ENCODE measurements around the gene PSMA7. TPM values are rescaled to one million over a fixed set of nuclear protein-coding genes. Genes with fewer than 3 reads are reported as not detected.

Gene PSMA7
- total RNA-seq, 1 experiment from 2014 or later, result 514 TPM

DNA sequence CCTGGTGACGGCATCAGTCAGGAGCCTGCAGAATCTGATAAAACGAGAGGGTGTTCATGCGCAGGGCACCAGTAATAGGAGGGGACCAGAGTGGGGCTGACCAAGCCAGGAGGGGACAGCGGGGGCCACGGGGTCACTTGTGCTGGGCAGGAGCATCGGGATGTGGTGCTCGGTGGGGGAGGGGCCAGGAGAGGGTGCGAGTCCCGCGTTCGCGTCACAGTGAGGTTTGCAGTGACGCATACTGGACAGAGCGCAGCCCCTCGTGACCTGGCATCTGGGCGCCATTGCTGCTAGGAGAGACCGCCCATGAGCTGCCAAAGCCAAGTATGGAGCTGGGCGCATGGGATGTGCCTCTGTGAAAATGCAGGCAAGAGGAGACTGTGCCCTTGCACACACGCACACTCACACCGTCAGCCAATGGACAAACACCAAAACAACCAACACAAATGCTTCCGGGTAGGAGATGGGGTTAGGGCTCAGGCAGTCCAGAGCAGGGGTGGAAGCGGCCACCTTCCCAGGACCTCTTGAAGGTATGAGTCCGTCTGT lies 25.8 kb upstream of the PSMA7 start:
- TF ChIP-seq CTCF (IDR thresholded peaks at IDR 0.05; ENCODE audit: unreplicated experiment), result no peak
- Mint-ChIP-seq H3K27ac (ENCODE audit: unreplicated experiment) (no peak overlapping the region), H3K36me3 (ENCODE audit: insufficient read depth, unreplicated experiment) (peaks cover 63% of the 10 kb centered on the region), H3K4me3 (ENCODE audit: low read depth, unreplicated experiment) (no peak overlapping the region), H3K9me3 (ENCODE audit: low read depth, unreplicated experiment) (no peaks in the 10 kb centered on the region), H3K4me1 (ENCODE audit: low read depth, unreplicated experiment) (no peaks in the 10 kb centered on the region), H3K27me3 (ENCODE audit: unreplicated experiment) (no peaks in the 10 kb centered on the region)
- CTCF ChIA-PET, result interaction anchor here (0.7 kb wide), 1 partner anchor 68 kb away, joined by 3 read pairs; no protein-coding TSS in a partner anchor
- DNase-seq, result no peak
- intact Hi-C loops (cut with micrococcal nuclease; ENCODE audit: unreplicated experiment), result no loop called here
- BruUV-seq (replicated peaks), result no TSS peak

DNA sequence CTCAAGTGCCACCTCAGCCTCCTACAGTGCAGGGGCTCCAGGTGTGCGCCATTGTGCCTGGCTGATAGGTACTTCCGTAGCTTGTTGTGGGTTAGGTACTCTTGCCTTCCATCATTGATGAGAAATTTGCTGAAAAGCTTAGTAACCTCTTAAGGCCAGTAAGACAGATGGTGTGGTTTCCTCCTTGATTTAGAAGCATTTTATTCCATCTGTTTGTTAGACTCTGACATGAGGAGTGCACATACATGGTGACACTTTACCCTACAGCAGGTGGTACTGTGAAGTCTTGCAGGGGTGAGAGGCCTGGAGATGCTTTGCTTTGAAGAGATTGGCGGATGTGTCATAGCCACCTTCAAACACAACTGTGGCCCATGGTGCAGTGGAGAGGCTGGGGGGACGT lies 24.9 kb upstream of the PSMA7 start:
- Mint-ChIP-seq H3K27me3 (ENCODE audit: unreplicated experiment) (no peaks in the 10 kb centered on the region), H3K4me3 (ENCODE audit: low read depth, unreplicated experiment) (no peak overlapping the region)

DNA sequence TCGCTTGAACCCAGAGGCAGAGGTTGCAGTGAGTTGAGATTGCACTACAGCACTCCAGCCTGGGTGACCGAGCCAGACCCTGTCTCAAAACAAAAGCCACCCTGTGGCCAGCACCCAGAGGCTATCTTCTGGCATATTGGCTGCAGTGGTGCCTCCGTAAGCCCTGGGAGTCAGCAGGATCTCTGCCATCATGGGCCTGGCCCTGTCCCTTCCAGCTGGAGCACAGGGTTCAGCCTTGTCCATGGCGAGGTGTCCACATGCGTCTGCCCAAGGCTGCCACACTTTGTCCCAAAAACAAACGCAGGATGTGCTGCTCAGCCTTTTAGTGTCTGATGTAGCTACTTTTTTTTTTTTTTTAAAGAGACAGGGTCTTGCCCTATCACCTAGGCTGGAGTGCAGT lies 24.3 kb upstream of the PSMA7 start:
- Mint-ChIP-seq H3K27me3 (ENCODE audit: unreplicated experiment) (no peaks in the 10 kb centered on the region), H3K4me3 (ENCODE audit: low read depth, unreplicated experiment) (no peak overlapping the region), H3K4me1 (ENCODE audit: low read depth, unreplicated experiment) (no peaks in the 10 kb centered on the region), H3K9me3 (ENCODE audit: low read depth, unreplicated experiment) (no peaks in the 10 kb centered on the region), H3K36me3 (ENCODE audit: insufficient read depth, unreplicated experiment) (peaks cover 73% of the 10 kb centered on the region), H3K27ac (ENCODE audit: unreplicated experiment) (no peak overlapping the region)
- CTCF ChIA-PET, result interaction anchor here (0.6 kb wide), 1 partner anchor 21 kb away, joined by 5 read pairs; no protein-coding TSS in a partner anchor
- no TSS peak for BruUV-seq (replicated peaks)
- intact Hi-C loops (cut with micrococcal nuclease; ENCODE audit: unreplicated experiment), result no loop called here
- DNase-seq, result no peak
- TF ChIP-seq CTCF (IDR thresholded peaks at IDR 0.05; ENCODE audit: unreplicated experiment), result no peak

More for the DNA sequence above, 24.9 kb upstream of the PSMA7 start:
- Mint-ChIP-seq H3K4me1 (ENCODE audit: low read depth, unreplicated experiment) (no peaks in the 10 kb centered on the region), H3K36me3 (ENCODE audit: insufficient read depth, unreplicated experiment) (peaks cover 67% of the 10 kb centered on the region), H3K27ac (ENCODE audit: unreplicated experiment) (no peak overlapping the region), H3K9me3 (ENCODE audit: low read depth, unreplicated experiment) (no peaks in the 10 kb centered on the region)
- no TSS peak for BruUV-seq (replicated peaks)
- CTCF ChIA-PET, result no interaction called here
- DNase-seq, result no peak
- intact Hi-C loops (cut with micrococcal nuclease; ENCODE audit: unreplicated experiment), result no loop called here
- TF ChIP-seq CTCF (IDR thresholded peaks at IDR 0.05; ENCODE audit: unreplicated experiment), result no peak

- Mint-ChIP-seq H3K36me3 (ENCODE audit: insufficient read depth, unreplicated experiment) (peaks cover 73% of the 10 kb centered on the region), H3K27ac (ENCODE audit: unreplicated experiment) (no peak overlapping the region), H3K9me3 (ENCODE audit: low read depth, unreplicated experiment) (no peaks in the 10 kb centered on the region), H3K4me1 (ENCODE audit: low read depth, unreplicated experiment) (peaks cover 10% of the 10 kb centered on the region), H3K27me3 (ENCODE audit: unreplicated experiment) (no peaks in the 10 kb centered on the region), H3K4me3 (ENCODE audit: low read depth, unreplicated experiment) (no peak overlapping the region)
- no TSS peak for BruUV-seq (replicated peaks)
- no peak for DNase-seq
- CTCF ChIA-PET, result no interaction called here
- TF ChIP-seq CTCF (IDR thresholded peaks at IDR 0.05; ENCODE audit: unreplicated experiment), result no peak
- intact Hi-C loops (cut with micrococcal nuclease; ENCODE audit: unreplicated experiment), result no loop called here
These were observed 22.7 kb upstream of the PSMA7 start for GRCh38 chr20:62165762-62166399.

Data from Calu3 (cell line).